ENCODE results near the gene SAMD14. TPM values are rescaled to one million over a fixed set of nuclear protein-coding genes. Genes with fewer than 3 reads are reported as not detected.

The SAMD14 gene
- total and polyA plus RNA-seq, 2 of the 4 experiments (the other 2 are of a cell fraction) = 1.4 to 6.2 TPM

DNA sequence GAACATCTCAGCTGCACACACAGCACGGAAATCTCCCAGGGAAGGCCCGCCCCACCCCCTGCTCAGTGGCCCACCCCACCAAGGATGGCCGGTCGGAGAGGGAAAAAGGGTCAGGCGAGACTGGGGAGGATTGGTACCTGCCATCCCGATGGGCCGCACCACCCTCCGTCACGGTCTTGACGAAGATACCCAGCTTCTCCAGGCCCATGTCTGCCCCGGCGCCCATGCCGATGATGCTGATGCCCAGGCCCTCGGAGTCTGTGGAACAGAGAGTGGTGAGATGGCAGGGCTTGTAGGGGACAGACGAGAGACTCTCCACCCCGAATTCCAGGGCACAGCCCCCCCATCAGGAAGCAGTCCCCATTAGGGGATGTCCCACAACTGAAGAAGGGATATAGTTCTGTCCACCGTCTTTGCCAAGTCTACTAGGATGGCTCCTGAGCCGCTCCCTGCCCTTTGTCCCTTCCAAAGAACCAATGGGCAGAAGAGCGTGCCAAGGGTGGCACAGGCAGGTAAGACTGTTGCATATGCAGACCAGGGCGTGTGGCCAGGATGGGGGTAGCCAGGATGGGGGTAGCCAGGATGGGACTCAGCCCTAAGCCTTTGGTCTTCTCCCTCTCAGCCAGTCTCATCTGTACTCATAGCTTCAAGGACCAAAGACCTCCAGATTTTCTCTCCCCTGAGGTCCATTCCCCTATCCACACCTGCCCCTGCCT is 13.7 kb upstream of the SAMD14 start:
- no peak overlapping the region for H2BK20ac ChIP-seq (ENCODE audit: low read depth, low read length)
- in situ Hi-C loops (cut with MboI; ENCODE audit: low sequenced_read_pairs) (no loop called here), dilution Hi-C loops (cut with HindIII; ENCODE audit: low sequenced_read_pairs, unreplicated experiment) (no loop called here), intact Hi-C loops (cut with micrococcal nuclease) (no loop called here)
- no peak overlapping the region for H2AK9ac ChIP-seq (replicated peaks; ENCODE audit: low read depth, low read length, poor library complexity)
- no peak overlapping the region for H2BK5ac ChIP-seq (ENCODE audit: low read depth, low read length, poor library complexity, severe bottlenecking)
- H3K9me3 ChIP-seq (ENCODE audit: control insufficient read depth, insufficient read depth, low read length) = no peaks in the 10 kb centered on the region
- peaks cover 94% of the 10 kb centered on the region for H4K20me1 ChIP-seq (ENCODE audit: insufficient read depth, low read length)
- H3K4me1 ChIP-seq (ENCODE audit: control insufficient read depth, insufficient read depth, low read length) = peaks cover 22% of the 10 kb centered on the region
- H3K14ac ChIP-seq (replicated peaks; ENCODE audit: low read depth, low read length) = no peak overlapping the region
- H3K9me1 ChIP-seq (ENCODE audit: insufficient read depth, low read length) = peaks cover 2% of the 10 kb centered on the region; the same call in 1 of the 2 replicates
- no peak overlapping the region for H3K18ac ChIP-seq (ENCODE audit: low read depth, low read length)
- no CpG with 5 or more reads among the region's 20 CpGs for WGBS, 2 experiments (ENCODE audit: extremely low coverage in 2 of 2, insufficient read length in 1 of 2)
- H2BK15ac ChIP-seq (ENCODE audit: low read depth, low read length) = no peak overlapping the region
- H3K4me2 ChIP-seq (ENCODE audit: low read depth, low read length) = no peak overlapping the region
- H3K9ac ChIP-seq (ENCODE audit: low read depth, low read length) = no peak overlapping the region
- BruUV-seq (replicated peaks) = no TSS peak
- CTCF ChIA-PET = no interaction called here
- H3K79me1 ChIP-seq (ENCODE audit: low read depth in 1 of 2, low read length in 2 of 2) = peaks cover 20 to 95% of the 10 kb centered on the region in 2 experiments
- POLR2A ChIA-PET (ENCODE audit: unreplicated experiment) = no interaction called here
- no peaks in the 10 kb centered on the region for H3K27me3 ChIP-seq (ENCODE audit: control insufficient read depth, insufficient read depth, low read length)
- H3K56ac ChIP-seq (ENCODE audit: extremely low read depth, insufficient read depth, low read length) = no peak overlapping the region
- no peak for ATAC-seq (ENCODE audit: low read depth)
- no peak overlapping the region for H4K8ac ChIP-seq (ENCODE audit: low read depth in 2 of 2, low read length in 2 of 2)
- H3K23ac ChIP-seq (ENCODE audit: low read depth, low read length) = no peak overlapping the region
- H4K91ac ChIP-seq (ENCODE audit: insufficient read depth, low read depth, low read length) = no peak overlapping the region
- H4K5ac ChIP-seq (ENCODE audit: low read depth, low read length) = no peak overlapping the region
- H3K27ac ChIP-seq (ENCODE audit: insufficient read depth, low read length) = no peak overlapping the region
- no peak overlapping the region for H2AK5ac ChIP-seq (ENCODE audit: low read depth, low read length)
- H2BK120ac ChIP-seq (ENCODE audit: low read depth, low read length) = no peak overlapping the region
- no peak overlapping the region for H3K4me3 ChIP-seq (ENCODE audit: insufficient read depth, low read depth, low read length)
- H3K36me3 ChIP-seq (ENCODE audit: control insufficient read depth, insufficient read depth, low read length) = peaks cover 63% of the 10 kb centered on the region
- DNase-seq = no peak
- H3K4ac ChIP-seq (ENCODE audit: low read depth, low read length) = no peak overlapping the region
- TF ChIP-seq, protein P1, sequence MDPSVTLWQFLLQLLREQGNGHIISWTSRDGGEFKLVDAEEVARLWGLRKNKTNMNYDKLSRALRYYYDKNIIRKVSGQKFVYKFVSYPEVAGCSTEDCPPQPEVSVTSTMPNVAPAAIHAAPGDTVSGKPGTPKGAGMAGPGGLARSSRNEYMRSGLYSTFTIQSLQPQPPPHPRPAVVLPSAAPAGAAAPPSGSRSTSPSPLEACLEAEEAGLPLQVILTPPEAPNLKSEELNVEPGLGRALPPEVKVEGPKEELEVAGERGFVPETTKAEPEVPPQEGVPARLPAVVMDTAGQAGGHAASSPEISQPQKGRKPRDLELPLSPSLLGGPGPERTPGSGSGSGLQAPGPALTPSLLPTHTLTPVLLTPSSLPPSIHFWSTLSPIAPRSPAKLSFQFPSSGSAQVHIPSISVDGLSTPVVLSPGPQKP (IDR thresholded peaks at IDR 0.05; ENCODE audit: borderline replicate concordance, low read depth, low read length) = no peak
- TF ChIP-seq MAFK (IDR thresholded peaks at IDR 0.05; ENCODE audit: low read depth, low read length) = no peak
- no peak for TF ChIP-seq SMC3 (IDR thresholded peaks at IDR 0.05; ENCODE audit: low read depth, low read length)
- no peak for TF ChIP-seq CEBPB (IDR thresholded peaks at IDR 0.05; ENCODE audit: low read depth, low read length)
- TF ChIP-seq CHD1 (IDR thresholded peaks at IDR 0.05; ENCODE audit: low read depth, low read length) = no peak
- TF ChIP-seq FOS (IDR thresholded peaks at IDR 0.05; ENCODE audit: low read depth, low read length) = no peak
- TF ChIP-seq RAD21 (IDR thresholded peaks at IDR 0.05; ENCODE audit: low read length) = no peak
- TF ChIP-seq POLR2A (IDR thresholded peaks at IDR 0.05; ENCODE audit: low read depth, low read length) = no peak
- TF ChIP-seq RFX5 (IDR thresholded peaks at IDR 0.05; ENCODE audit: low read depth, low read length) = no peak
- H2AFZ ChIP-seq (replicated peaks; ENCODE audit: low read length, poor library complexity) = no peak overlapping the region
